ENCODE results near the gene IFT20. TPM values are rescaled to one million over a fixed set of nuclear protein-coding genes. Genes with fewer than 3 reads are reported as not detected.

Gene IFT20
- total and polyA plus RNA-seq, 2 of the 13 experiments (the other 11 are each of a cell fraction or from before 2014, with no cell fraction given) = 28.0 to 37.8 TPM

- TF ChIP-seq TRIM22 (IDR thresholded peaks at IDR 0.05) = no peak
- TF ChIP-seq AKAP8 (CRISPR knock-in tag; IDR thresholded peaks at IDR 0.05) = no peak
- TF ChIP-seq NR2C2 (CRISPR knock-in tag; IDR thresholded peaks at IDR 0.05; ENCODE audit: borderline replicate concordance) = peak; percentile 88
- TF ChIP-seq FOXP4 (CRISPR knock-in tag; IDR thresholded peaks at IDR 0.05) = peak; percentile 90
- 0 out of 2 replicates have a peak, but pooled peaks have one; percentile 57 for TF ChIP-seq TFE3 (CRISPR knock-in tag; IDR thresholded peaks at IDR 0.05)
- peak; percentile 100 for TF ChIP-seq HNF4G (IDR thresholded peaks at IDR 0.05; ENCODE audit: borderline replicate concordance, low read depth, low read length)
- peak; percentile 99 for TF ChIP-seq HNF4G (CRISPR knock-in tag; IDR thresholded peaks at IDR 0.05; ENCODE audit: borderline replicate concordance, low read depth)
- no peak; the same call in 1 of the 2 replicates for TF ChIP-seq GABPB1 (CRISPR knock-in tag; IDR thresholded peaks at IDR 0.05)
- TF ChIP-seq ZSCAN29 (CRISPR knock-in tag; conservative IDR thresholded peaks at IDR 0.05) = no peak
- no peak for TF ChIP-seq AFF4 (CRISPR knock-in tag; IDR thresholded peaks at IDR 0.05)
- peak; percentile 78 for TF ChIP-seq KDM1A (CRISPR knock-in tag; IDR thresholded peaks at IDR 0.05)
These were observed 33.1 kb upstream of the IFT20 start (continued) for GRCh38 chr17:28368306-28368831.

Data from HepG2 (cell line).